Caco-2 (cell line): ENCODE data around the gene FGF11. TPM values are rescaled to one million over a fixed set of nuclear protein-coding genes. Genes with fewer than 3 reads are reported as not detected.

Source experiments
- BruUV-seq: library from RNA; stranded (reverse); fragments of 400-500 nt; replicated peaks from 2 replicates; lab custom pipeline; 2021; lab: Mats Ljungman, UMichigan
- CTCF ChIA-PET: fragments of 300-600 bp; sonication (Branson Sonifier 250); formaldehyde crosslinking; loops from one replicate; lab custom pipeline; 2022; ENCODE audit warnings: antibody characterized with exemption; lab: Charles Lee
- POLR2A ChIA-PET: fragments of 300-600 bp; sonication (Branson Sonifier 250); formaldehyde crosslinking; loops from one replicate; lab custom pipeline; 2022; ENCODE audit warnings: antibody characterized with exemption; lab: Charles Lee
- DNase-seq, 2 experiments: peaks; one replicate each; pipeline versions ENCODE4 v3.0.0 to v3.0.0-alpha.2; 2020 to 2022
- H3K27me3 ChIP-seq: replicated peaks from 2 replicates; pipeline ENCODE4 v1.6.0; 2011; ENCODE audit warnings: low read length; ENCODE audit not compliant: control insufficient read depth, insufficient read depth
- H3K36me3 ChIP-seq: 2 replicates; pipeline ENCODE4 v1.5.1; 2011; ENCODE audit warnings: low read length; ENCODE audit not compliant: control insufficient read depth, insufficient read depth
- H3K4me1 ChIP-seq: fragments of 250-450 bp; sonication (Bioruptor Pico); 2 replicates; pipeline ENCODE4 v1.5.1; 2020; ENCODE audit warnings: mild to moderate bottlenecking
- H3K4me3 ChIP-seq: 2 replicates; pipeline ENCODE4 v1.5.1; 2011; ENCODE audit warnings: low read depth, mild to moderate bottlenecking, control low read depth, low read length
- H3K9me3 ChIP-seq: fragments of 250-450 bp; sonication (Bioruptor Pico); 2 replicates; pipeline ENCODE4 v1.5.1; 2020; ENCODE audit warnings: mild to moderate bottlenecking, moderate library complexity
- H3K27ac Mint-ChIP-seq: one replicate; pipeline ENCODE4 v1.8.0; 2022; ENCODE audit warnings: mixed read lengths; ENCODE audit not compliant: unreplicated experiment
- H3K27me3 Mint-ChIP-seq: one replicate; pipeline ENCODE4 v1.8.0; 2022; ENCODE audit warnings: mixed read lengths; ENCODE audit not compliant: insufficient read depth, unreplicated experiment
- H3K36me3 Mint-ChIP-seq: one replicate; pipeline ENCODE4 v1.8.0; 2022; ENCODE audit warnings: mild to moderate bottlenecking, mixed read lengths; ENCODE audit not compliant: insufficient read depth, unreplicated experiment
- H3K4me1 Mint-ChIP-seq: one replicate; pipeline ENCODE4 v1.8.0; 2022; ENCODE audit warnings: low read depth, mixed read lengths; ENCODE audit not compliant: unreplicated experiment
- H3K4me3 Mint-ChIP-seq: one replicate; pipeline ENCODE4 v1.8.0; 2022; ENCODE audit warnings: mild to moderate bottlenecking, moderate library complexity, mixed read lengths; ENCODE audit not compliant: unreplicated experiment
- H3K9me3 Mint-ChIP-seq: one replicate; pipeline ENCODE4 v1.8.0; 2022; ENCODE audit warnings: mixed read lengths; ENCODE audit not compliant: unreplicated experiment
- CTCF ChIP-seq, 2 experiments: fragments of 200-600 bp in 1 of 2; IDR thresholded peaks; 1 replicate in 1 of 2; 2 replicates in 1 of 2; pipeline versions ENCODE4 v1.5.1 to v1.8.0; 2011 to 2022; ENCODE audit warnings: antibody characterized with exemption in 1 of 2, control low read depth in 1 of 2, inconsistent platforms in 1 of 2, low read depth in 1 of 2, low read length in 1 of 2, mild to moderate bottlenecking in 1 of 2, moderate library complexity in 1 of 2; ENCODE audit not compliant: insufficient read depth in 1 of 2, severe bottlenecking in 1 of 2, unreplicated experiment in 1 of 2
- intact Hi-C: fragments of 100-400 bp; cut with micrococcal nuclease; formaldehyde crosslinking; loops from one replicate; pipeline ENCODE4 v1.10.0; 2022; ENCODE audit not compliant: unreplicated experiment
- total RNA-seq: library from RNA; stranded (reverse); gene quantifications from 2 replicates; pipeline ENCODE4 v1.2.3, GENCODE V29; 2022

Gene FGF11
- total RNA-seq, 1 experiment from 2014 or later: 0.91 TPM

- intact Hi-C loops: no loop called here
- Histone ChIP-seq H3K9me3 (no peaks in the 10 kb centered on the region), H3K27me3 (no peaks in the 10 kb centered on the region), H3K4me1 (no peaks in the 10 kb centered on the region), H3K4me3 (no peak overlapping the region), H3K36me3 (no peaks in the 10 kb centered on the region)
- no peaks in the 10 kb centered on the region for H3K36me3 Mint-ChIP-seq
- H3K27ac Mint-ChIP-seq: no peak overlapping the region
- no peak for DNase-seq
- BruUV-seq: no TSS peak
- no peak for TF ChIP-seq CTCF (IDR thresholded peaks at IDR 0.05; ENCODE audit: insufficient read depth in 1 of 2, low read depth in 1 of 2, low read length in 1 of 2, severe bottlenecking in 1 of 2, unreplicated experiment in 1 of 2)
- ChIA-PET POLR2A (no interaction called here), CTCF (no interaction called here)
- H3K27me3 Mint-ChIP-seq: no peaks in the 10 kb centered on the region
- no peaks in the 10 kb centered on the region for H3K4me1 Mint-ChIP-seq
- no peak overlapping the region for H3K4me3 Mint-ChIP-seq
- H3K9me3 Mint-ChIP-seq: no peaks in the 10 kb centered on the region
Measured at GRCh38 chr17:7423679-7424078, 15.6 kb upstream of the FGF11 start.

GRCh38 chr17:7425316-7425715 lies 14.0 kb upstream of the FGF11 start, which contains the start of gene SPEM2:
Gene SPEM2 (plus strand): TSS chr17:7425616. CDS start chr17:7425689, 73 bp downstream.
- Histone ChIP-seq H3K27me3 (no peaks in the 10 kb centered on the region), H3K4me3 (no peak within 1 kb of the TSS), H3K4me1 (no peaks in the 10 kb centered on the region), H3K36me3 (no peaks in the 10 kb centered on the region), H3K9me3 (no peaks in the 10 kb centered on the region)
- Mint-ChIP-seq H3K4me3 (no peak within 1 kb of the TSS), H3K4me1 (no peaks in the 10 kb centered on the region), H3K27ac (no peak within 1 kb of the TSS), H3K36me3 (no peaks in the 10 kb centered on the region), H3K9me3 (no peaks in the 10 kb centered on the region), H3K27me3 (no peaks in the 10 kb centered on the region)
- ChIA-PET CTCF (interaction anchor here (0.6 kb wide), 1 partner anchor 80 kb away, joined by 3 read pairs; no protein-coding TSS in a partner anchor), POLR2A (interaction anchor here (0.5 kb wide), 1 partner anchor 54 kb away, joined by 6 read pairs; the partner anchor contains the start of gene ZBTB4)
- BruUV-seq: no TSS peak
- no peak for TF ChIP-seq CTCF (IDR thresholded peaks at IDR 0.05; ENCODE audit: insufficient read depth in 1 of 2, low read depth in 1 of 2, low read length in 1 of 2, severe bottlenecking in 1 of 2, unreplicated experiment in 1 of 2)
- no peak for DNase-seq
- intact Hi-C loops: no loop called here

- no peaks in the 10 kb centered on the region for H3K9me3 Mint-ChIP-seq
- POLR2A ChIA-PET: interaction anchor here (0.5 kb wide), 1 partner anchor 54 kb away, joined by 6 read pairs; the partner anchor contains the start of gene ZBTB4
- CTCF ChIA-PET: interaction anchor here (0.6 kb wide), 1 partner anchor 81 kb away, joined by 3 read pairs; no protein-coding TSS in a partner anchor
Measured at GRCh38 chr17:7425756-7426155, 13.6 kb upstream of the FGF11 start.

More at GRCh38 chr17:7425756-7426155, 13.6 kb upstream of the FGF11 start:
- Mint-ChIP-seq H3K4me1 (no peaks in the 10 kb centered on the region), H3K27me3 (no peaks in the 10 kb centered on the region), H3K4me3 (no peak overlapping the region), H3K27ac (no peak overlapping the region), H3K36me3 (no peaks in the 10 kb centered on the region)
- Histone ChIP-seq H3K4me1 (no peaks in the 10 kb centered on the region), H3K27me3 (no peaks in the 10 kb centered on the region), H3K36me3 (no peaks in the 10 kb centered on the region), H3K4me3 (no peak overlapping the region), H3K9me3 (no peaks in the 10 kb centered on the region)
- DNase-seq: no peak
- TF ChIP-seq CTCF (IDR thresholded peaks at IDR 0.05; ENCODE audit: insufficient read depth in 1 of 2, low read depth in 1 of 2, low read length in 1 of 2, severe bottlenecking in 1 of 2, unreplicated experiment in 1 of 2): no peak
- intact Hi-C loops: no loop called here
- BruUV-seq: no TSS peak
